KMS-11 (cell line): ENCODE measurements around the gene POM121L2.

Experiments
- H2AFZ ChIP-seq: fragments of 200-600 bp; sonication (generic); 2 replicates; pipeline ENCODE4 v1.6.1; 2016; ENCODE audit warnings: antibody characterized with exemption, mixed run types, low read depth
- H3K27ac ChIP-seq: fragments of 200-600 bp; sonication (generic); 2 replicates; pipeline ENCODE4 v1.6.1; 2016; ENCODE audit warnings: mild to moderate bottlenecking, mixed run types
- H3K27me3 ChIP-seq: fragments of 200-600 bp; sonication (generic); 2 replicates; pipeline ENCODE4 v1.6.1; 2017; ENCODE audit warnings: mild to moderate bottlenecking, low read depth, mixed run types, moderate library complexity; ENCODE audit not compliant: insufficient read depth
- H3K36me3 ChIP-seq: fragments of 200-600 bp; sonication (generic); 2 replicates; pipeline ENCODE4 v1.6.1; 2017; ENCODE audit warnings: mild to moderate bottlenecking, mixed run types; ENCODE audit not compliant: insufficient read depth
- H3K4me1 ChIP-seq: fragments of 200-600 bp; sonication (generic); 2 replicates; pipeline ENCODE4 v1.6.1; 2016; ENCODE audit warnings: mild to moderate bottlenecking, low read depth, mixed run types; ENCODE audit not compliant: poor library complexity, severe bottlenecking
- H3K4me2 ChIP-seq: fragments of 200-600 bp; sonication (generic); 2 replicates; pipeline ENCODE4 v1.7.0; 2016; ENCODE audit warnings: mild to moderate bottlenecking, mixed run types
- H3K4me3 ChIP-seq: fragments of 200-600 bp; sonication (generic); IDR thresholded peaks from 2 replicates; pipeline ENCODE4 v1.6.1; 2017; ENCODE audit warnings: low read depth, low read length, mixed read lengths; ENCODE audit not compliant: insufficient read depth
- H3K79me2 ChIP-seq: fragments of 200-600 bp; sonication (generic); 2 replicates; pipeline ENCODE4 v1.6.1; 2016; ENCODE audit warnings: low read depth, mixed run types; ENCODE audit not compliant: insufficient read depth
- H3K9ac ChIP-seq: fragments of 200-600 bp; sonication (generic); 2 replicates; pipeline ENCODE4 v1.6.1; 2016; ENCODE audit warnings: mild to moderate bottlenecking, mixed run types
- H4K20me1 ChIP-seq: fragments of 200-600 bp; sonication (generic); 2 replicates; pipeline ENCODE4 v1.6.1; 2016; ENCODE audit warnings: mild to moderate bottlenecking, mixed run types; ENCODE audit not compliant: insufficient read depth
- CTCF ChIP-seq: fragments of 200-600 bp; sonication (generic); conservative IDR thresholded peaks from 2 replicates; pipeline ENCODE4 v1.6.1; 2017; ENCODE audit warnings: low read depth, mild to moderate bottlenecking, antibody characterized with exemption, low read length, moderate library complexity, mixed read lengths

Gene POM121L2

DNA sequence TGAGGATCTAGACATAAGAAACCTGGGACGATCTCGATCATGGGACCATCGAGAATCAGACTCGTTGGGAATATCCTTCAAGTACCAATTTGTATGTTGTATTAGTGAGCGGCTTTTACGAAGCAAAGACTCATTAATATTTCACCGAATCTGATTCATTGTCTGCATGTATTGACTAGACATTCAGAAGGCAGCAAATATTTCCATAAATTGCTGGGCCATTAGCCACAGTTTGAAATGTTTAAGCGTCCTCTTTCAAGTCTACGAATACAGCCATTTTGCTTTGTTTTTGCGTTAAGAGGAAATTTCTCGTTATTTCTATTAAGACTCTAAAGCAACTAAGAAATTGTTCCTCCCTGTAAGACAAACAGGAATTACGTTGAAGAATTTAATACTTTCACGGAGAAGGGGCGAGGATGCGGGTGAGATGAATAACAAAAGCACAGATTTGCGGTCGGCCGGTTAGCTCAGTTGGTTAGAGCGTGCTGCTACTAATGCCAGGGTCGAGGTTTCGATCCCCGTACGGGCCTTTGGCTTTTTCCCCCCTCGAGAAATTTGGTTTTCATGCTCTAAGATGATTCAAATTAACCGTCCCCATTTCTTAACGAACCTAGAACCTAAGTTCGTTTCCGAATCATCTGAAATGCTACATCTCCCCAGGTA, 18.5 kb downstream of the POM121L2 start:
- no peaks in the 10 kb centered on the region for H3K27me3 ChIP-seq
- H3K36me3 ChIP-seq: no peaks in the 10 kb centered on the region
- no peaks in the 10 kb centered on the region for H3K4me1 ChIP-seq
- no peaks in the 10 kb centered on the region for H3K79me2 ChIP-seq
- H2AFZ ChIP-seq: no peak overlapping the region
- no peak overlapping the region for H3K9ac ChIP-seq
- no peak overlapping the region for H3K4me2 ChIP-seq
- H3K27ac ChIP-seq: no peak overlapping the region
- no peaks in the 10 kb centered on the region for H4K20me1 ChIP-seq
- TF ChIP-seq CTCF: no peak
- no peak overlapping the region for H3K4me3 ChIP-seq

DNA sequence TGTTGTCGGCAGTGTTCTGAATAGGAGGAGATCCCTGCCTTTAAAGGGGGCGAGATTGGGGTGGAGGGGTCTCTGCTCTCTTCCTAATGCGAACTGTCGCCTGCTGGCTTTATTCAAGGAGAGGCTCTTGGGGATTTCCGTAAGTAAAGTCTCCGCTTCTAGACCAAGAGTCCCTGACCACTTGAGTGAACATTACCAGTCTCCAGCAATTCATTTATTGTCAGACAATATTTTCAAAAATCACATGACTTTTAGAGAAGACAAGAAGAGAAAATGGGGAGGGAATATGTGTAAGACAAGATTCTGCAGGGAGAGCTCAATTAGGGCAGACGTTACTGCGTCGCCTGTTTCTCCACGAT, 21.2 kb downstream of the POM121L2 start:
- Histone ChIP-seq H4K20me1 (no peaks in the 10 kb centered on the region), H3K4me3 (no peak overlapping the region), H3K9ac (no peak overlapping the region), H3K79me2 (no peaks in the 10 kb centered on the region), H3K36me3 (no peaks in the 10 kb centered on the region), H3K27me3 (no peaks in the 10 kb centered on the region), H3K4me2 (no peak overlapping the region), H3K4me1 (no peaks in the 10 kb centered on the region), H3K27ac (no peak overlapping the region), H2AFZ (no peak overlapping the region)
- TF ChIP-seq CTCF: no peak

DNA sequence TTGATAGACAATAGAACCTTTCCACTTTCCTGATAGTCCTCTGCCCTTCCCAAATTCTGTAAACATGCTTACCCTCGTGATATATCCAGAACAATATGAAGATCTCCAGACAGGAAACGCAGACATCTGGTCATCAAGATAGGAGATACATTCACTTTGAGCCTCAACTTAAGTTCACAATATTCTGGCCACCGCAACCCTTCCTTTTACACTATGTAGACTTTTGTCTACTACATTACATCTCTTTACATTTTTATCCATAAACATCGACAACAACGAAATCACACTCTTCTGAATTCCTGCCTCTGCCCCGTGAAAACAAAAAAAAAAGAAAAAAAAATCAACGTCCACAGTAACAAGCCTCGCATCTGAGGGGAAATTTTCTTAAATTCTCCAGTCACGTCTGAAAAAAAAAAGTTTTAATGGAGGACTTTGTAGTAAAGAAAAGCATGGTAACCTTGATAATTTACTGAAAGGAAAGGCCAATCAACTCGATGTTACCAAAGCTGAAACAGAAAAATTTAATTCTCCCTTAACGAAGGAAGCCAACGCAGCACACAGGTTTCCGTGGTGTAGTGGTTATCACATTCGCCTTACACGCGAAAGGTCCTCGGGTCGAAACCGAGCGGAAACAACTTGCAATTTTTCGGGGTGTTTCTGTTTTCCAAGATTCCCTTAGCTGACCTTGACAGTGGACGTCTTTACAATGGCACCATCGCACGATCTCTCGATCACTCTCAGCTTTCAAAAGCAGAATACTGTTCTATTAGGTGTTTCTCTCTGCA, 21.8 kb downstream of the POM121L2 start:
- TF ChIP-seq CTCF: no peak
- no peak overlapping the region for H3K4me2 ChIP-seq

GRCh38 chr6:27288136-27289044, 23.7 kb downstream of the POM121L2 start:
- TF ChIP-seq CTCF: no peak
- H3K4me1 ChIP-seq: no peaks in the 10 kb centered on the region
- no peak overlapping the region for H2AFZ ChIP-seq
- no peaks in the 10 kb centered on the region for H3K27me3 ChIP-seq
- no peaks in the 10 kb centered on the region for H3K36me3 ChIP-seq
- no peak overlapping the region for H3K9ac ChIP-seq
- H3K79me2 ChIP-seq: no peaks in the 10 kb centered on the region
- no peak overlapping the region for H3K4me2 ChIP-seq
- no peak overlapping the region for H3K4me3 ChIP-seq
- H4K20me1 ChIP-seq: no peaks in the 10 kb centered on the region
- H3K27ac ChIP-seq: no peak overlapping the region

More for the DNA sequence above, 21.8 kb downstream of the POM121L2 start:
- no peak overlapping the region for H3K27ac ChIP-seq
- H4K20me1 ChIP-seq: no peaks in the 10 kb centered on the region
- no peak overlapping the region for H3K4me3 ChIP-seq
- no peak overlapping the region for H2AFZ ChIP-seq
- H3K4me1 ChIP-seq: no peaks in the 10 kb centered on the region
- H3K27me3 ChIP-seq: no peaks in the 10 kb centered on the region
- no peak overlapping the region for H3K9ac ChIP-seq
- H3K36me3 ChIP-seq: no peaks in the 10 kb centered on the region
- no peaks in the 10 kb centered on the region for H3K79me2 ChIP-seq
